ENCODE results near the gene NPR1. TPM values are rescaled to one million over a fixed set of nuclear protein-coding genes. Genes with fewer than 3 reads are reported as not detected.

The NPR1 gene
- total RNA-seq, 1 experiment from 2014 or later: 0.05 TPM

DNA sequence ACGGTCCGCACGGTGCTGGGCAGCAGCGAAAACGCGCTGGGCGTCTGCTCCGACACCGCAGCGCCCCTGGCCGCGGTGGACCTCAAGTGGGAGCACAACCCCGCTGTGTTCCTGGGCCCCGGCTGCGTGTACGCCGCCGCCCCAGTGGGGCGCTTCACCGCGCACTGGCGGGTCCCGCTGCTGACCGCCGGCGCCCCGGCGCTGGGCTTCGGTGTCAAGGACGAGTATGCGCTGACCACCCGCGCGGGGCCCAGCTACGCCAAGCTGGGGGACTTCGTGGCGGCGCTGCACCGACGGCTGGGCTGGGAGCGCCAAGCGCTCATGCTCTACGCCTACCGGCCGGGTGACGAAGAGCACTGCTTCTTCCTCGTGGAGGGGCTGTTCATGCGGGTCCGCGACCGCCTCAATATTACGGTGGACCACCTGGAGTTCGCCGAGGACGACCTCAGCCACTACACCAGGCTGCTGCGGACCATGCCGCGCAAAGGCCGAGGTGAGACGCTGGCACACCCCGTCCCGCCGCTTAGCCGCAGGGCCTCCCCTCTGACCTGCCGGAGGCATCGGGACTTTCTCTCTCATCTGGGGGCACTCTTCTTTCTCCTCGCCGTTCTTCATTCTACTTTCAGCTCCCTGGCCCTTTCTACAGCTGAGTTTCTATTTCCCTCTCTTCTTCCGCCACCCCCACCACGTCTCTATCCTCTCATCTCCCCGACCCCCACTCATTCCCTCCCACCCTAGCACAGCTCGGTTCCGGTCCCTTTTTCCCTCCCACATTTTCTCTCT lies 1.0 kb downstream of the NPR1 start:
- Histone ChIP-seq H3K27me3 (replicated peaks) (peaks cover 40% of the 10 kb centered on the region), H3K9me3 (replicated peaks) (peaks cover 4% of the 10 kb centered on the region; the same call in 1 of the 2 replicates), H3K4me3 (peak overlapping the region; percentile 25), H3K4me1 (replicated peaks) (peaks cover 18% of the 10 kb centered on the region), H3K27ac (no peak overlapping the region), H3K36me3 (no peaks in the 10 kb centered on the region)
- peak in 1 of 2 experiments; percentile 18 for DNase-seq (ENCODE audit: low read depth in 1 of 2, low spot score in 2 of 2)

DNA sequence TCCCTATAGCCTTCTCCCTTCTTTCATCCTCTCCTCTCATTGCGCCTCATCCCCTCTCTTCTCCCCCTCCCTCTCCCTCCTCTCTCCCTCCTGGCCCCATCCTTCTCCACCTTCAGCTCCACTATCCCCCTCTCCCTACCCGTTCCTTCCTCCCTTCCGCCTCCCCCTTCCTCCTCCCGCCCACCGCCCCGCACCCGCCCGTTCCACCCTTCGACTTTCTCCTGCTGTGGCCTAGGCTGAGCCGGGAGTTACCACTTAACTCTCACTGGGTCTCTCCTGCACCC lies 1.6 kb downstream of the NPR1 start:
- Histone ChIP-seq H3K4me3 (no peak overlapping the region), H3K36me3 (no peaks in the 10 kb centered on the region), H3K4me1 (replicated peaks) (peaks cover 18% of the 10 kb centered on the region), H3K27ac (no peak overlapping the region), H3K27me3 (replicated peaks) (peaks cover 40% of the 10 kb centered on the region), H3K9me3 (replicated peaks) (peaks cover 4% of the 10 kb centered on the region; the same call in 1 of the 2 replicates)
- DNase-seq (ENCODE audit: low read depth in 1 of 2, low spot score in 2 of 2): no peak

DNA sequence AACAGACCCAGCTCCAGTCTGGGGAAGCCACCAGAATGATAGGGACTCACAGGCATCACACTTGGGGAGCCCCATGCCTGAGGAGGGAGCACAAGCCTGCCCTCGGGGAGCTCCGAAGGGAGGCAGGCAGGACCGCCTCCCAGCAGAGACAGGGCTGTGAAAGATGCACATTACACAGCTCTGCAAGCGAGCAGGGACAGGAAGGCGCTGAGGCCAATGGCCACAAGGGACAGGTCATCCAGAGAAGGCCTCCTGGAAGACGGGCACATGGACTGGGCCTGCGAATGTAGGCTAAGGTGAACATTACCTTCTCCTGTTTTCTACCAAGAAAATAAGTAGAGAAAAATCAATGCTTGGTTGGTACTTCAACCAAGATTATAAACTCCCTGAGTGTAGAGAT lies 4.2 kb downstream of the NPR1 start:
- Histone ChIP-seq H3K27ac (no peak overlapping the region), H3K4me3 (no peak overlapping the region), H3K9me3 (replicated peaks) (peaks cover 4% of the 10 kb centered on the region; the same call in 1 of the 2 replicates), H3K27me3 (replicated peaks) (peaks cover 44% of the 10 kb centered on the region), H3K4me1 (replicated peaks) (peaks cover 18% of the 10 kb centered on the region), H3K36me3 (no peaks in the 10 kb centered on the region)
- DNase-seq (ENCODE audit: low read depth in 1 of 2, low spot score in 2 of 2): no peak

DNA sequence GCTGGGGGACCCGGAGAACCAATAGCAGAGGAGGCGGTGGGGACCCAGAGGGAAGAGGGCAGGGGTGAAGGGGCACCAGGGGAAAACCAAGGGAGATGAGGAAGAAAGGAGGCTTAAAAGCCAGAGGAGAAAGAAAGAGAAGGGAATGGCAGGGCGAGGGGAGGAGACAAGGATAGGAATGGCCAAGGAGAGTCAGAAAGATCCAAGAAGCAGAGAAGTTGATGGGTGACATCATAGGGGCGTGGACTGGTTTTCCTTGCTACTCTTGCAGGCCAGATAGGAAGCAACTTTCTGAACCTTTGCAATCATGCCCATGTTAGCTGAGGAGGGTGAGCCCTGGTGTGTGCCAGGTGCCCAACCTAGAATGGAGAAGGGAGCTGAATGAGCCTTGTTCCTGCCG lies 5.4 kb downstream of the NPR1 start:
- Histone ChIP-seq H3K27me3 (replicated peaks) (peaks cover 33% of the 10 kb centered on the region), H3K36me3 (no peaks in the 10 kb centered on the region), H3K4me1 (replicated peaks) (peaks cover 9% of the 10 kb centered on the region), H3K9me3 (replicated peaks) (peaks cover 4% of the 10 kb centered on the region; the same call in 1 of the 2 replicates), H3K27ac (no peak overlapping the region), H3K4me3 (no peak overlapping the region)
- DNase-seq (ENCODE audit: low read depth in 1 of 2, low spot score in 2 of 2): no peak

DNA sequence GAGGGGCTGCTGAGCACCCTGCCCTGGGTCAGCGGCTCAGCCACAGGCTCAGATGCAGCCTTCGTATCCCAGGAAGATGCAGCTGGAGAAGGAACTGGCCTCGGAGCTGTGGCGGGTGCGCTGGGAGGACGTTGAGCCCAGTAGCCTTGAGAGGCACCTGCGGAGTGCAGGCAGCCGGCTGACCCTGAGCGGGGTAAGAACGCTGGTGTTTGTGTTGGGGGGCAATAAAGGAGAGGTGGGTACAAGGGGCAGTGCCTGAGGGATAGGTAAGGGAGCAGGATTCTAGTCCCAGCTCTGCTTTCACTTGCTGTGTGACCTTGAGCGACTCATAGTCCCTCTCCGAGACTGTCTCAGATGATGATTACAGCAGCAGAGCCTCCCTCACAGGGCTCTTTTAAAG lies 6.4 kb downstream of the NPR1 start:
- peaks cover 22% of the 10 kb centered on the region for H3K27me3 ChIP-seq (replicated peaks)
- no peak for DNase-seq (ENCODE audit: low read depth in 1 of 2, low spot score in 2 of 2)
- no peaks in the 10 kb centered on the region for H3K9me3 ChIP-seq (replicated peaks)
- no peaks in the 10 kb centered on the region for H3K4me1 ChIP-seq (replicated peaks)
- no peak overlapping the region for H3K4me3 ChIP-seq
- H3K27ac ChIP-seq: no peak overlapping the region
- H3K36me3 ChIP-seq: no peaks in the 10 kb centered on the region

DNA sequence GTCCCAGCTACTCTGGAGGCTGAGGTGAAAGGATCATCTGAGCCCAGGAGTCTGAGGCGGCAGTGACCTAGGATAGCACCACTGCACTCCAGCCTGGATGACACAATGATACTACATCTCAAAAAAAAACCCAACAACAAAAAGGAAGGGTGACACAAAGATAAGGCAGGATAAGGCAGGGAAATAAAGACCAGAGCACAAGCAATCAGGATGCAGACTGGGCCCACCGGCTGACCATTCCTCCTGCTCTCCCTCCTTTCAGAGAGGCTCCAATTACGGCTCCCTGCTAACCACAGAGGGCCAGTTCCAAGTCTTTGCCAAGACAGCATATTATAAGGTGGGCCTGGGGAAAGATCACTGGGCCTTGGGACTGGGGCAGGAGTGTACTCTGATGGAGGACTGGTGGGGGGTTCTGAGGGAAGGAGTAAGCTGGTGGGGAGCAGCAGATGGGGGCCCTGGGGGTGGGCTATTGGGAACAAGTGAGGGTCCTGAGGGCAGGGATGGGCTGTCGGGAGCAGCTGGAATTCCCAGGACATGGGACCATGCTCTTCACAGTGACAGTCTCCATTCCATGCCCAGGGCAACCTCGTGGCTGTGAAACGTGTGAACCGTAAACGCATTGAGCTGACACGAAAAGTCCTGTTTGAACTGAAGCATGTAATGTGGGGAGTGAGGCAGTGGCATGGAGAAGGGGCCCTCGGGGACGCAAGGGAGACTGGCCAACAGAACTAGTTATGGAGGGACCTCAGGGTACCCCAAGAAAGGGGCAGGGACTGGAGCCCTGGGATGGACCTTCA lies 7.3 kb downstream of the NPR1 start:
- DNase-seq (ENCODE audit: low read depth in 1 of 2, low spot score in 2 of 2): no peak
- no peak overlapping the region for H3K27ac ChIP-seq
- no peak overlapping the region for H3K4me3 ChIP-seq
- no peaks in the 10 kb centered on the region for H3K36me3 ChIP-seq
- no peaks in the 10 kb centered on the region for H3K9me3 ChIP-seq (replicated peaks)
- H3K4me1 ChIP-seq (replicated peaks): no peaks in the 10 kb centered on the region
- peaks cover 16% of the 10 kb centered on the region for H3K27me3 ChIP-seq (replicated peaks)

DNA sequence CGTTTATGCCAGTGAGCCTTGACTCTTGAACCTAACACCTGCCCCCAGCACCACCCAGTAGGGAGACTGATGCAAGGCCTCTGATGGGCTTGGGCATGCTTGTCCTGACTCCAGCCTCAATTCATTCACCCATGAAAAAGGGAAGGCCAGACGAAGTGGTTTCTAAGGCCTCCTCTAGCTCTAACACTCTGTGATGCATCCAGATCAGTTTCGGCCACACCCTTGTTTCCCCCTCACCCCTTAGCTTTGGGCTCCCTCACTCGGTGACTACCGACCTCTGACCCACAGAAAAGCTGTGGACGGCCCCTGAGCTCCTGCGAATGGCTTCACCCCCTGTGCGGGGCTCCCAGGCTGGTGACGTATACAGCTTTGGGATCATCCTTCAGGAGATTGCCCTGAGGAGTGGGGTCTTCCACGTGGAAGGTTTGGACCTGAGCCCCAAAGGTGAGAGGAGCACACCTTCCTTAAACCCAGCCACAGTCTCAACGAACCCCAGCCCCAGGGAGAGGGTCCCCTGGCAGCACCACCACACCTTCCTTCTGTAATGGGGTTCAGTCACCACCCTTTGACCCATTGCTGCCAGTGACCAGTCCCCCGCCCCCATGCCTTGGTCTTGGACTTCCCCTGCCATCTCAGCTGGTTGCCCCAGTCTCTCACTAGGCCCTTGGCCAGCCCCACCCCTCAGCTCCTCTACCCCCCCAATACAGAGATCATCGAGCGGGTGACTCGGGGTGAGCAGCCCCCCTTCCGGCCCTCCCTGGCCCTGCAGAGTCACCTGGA lies 9.0 kb downstream of the NPR1 start:
- 0 out of 2 replicates have a peak, but pooled peaks cover 9% of the 10 kb centered on the region for H3K27me3 ChIP-seq (replicated peaks)
- no peaks in the 10 kb centered on the region for H3K36me3 ChIP-seq
- no peaks in the 10 kb centered on the region for H3K4me1 ChIP-seq (replicated peaks)
- no peaks in the 10 kb centered on the region for H3K9me3 ChIP-seq (replicated peaks)
- no peak for DNase-seq (ENCODE audit: low read depth in 1 of 2, low spot score in 2 of 2)
- no peak overlapping the region for H3K4me3 ChIP-seq
- no peak overlapping the region for H3K27ac ChIP-seq

DNA sequence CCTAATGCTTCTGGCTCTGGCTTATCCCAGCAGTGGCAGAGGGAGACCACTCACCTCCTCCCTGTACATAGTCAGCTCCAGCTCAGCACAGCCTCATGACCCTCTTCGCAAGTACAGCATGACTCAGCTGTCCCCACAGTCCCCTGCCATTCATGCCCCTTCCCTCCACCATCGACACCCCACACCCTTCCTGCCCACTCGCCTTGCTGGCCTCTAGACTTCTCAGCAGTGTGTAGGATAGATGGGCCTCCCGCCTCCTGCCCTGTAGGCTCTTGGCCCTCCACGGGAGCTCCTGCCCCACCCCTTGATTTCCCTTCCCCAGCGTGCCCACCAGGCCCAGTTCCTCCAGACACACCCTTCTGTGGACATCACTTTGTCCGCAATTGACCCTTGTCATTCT lies 9.8 kb downstream of the NPR1 start:
- H3K36me3 ChIP-seq: no peaks in the 10 kb centered on the region
- 0 out of 2 replicates have a peak, but pooled peaks cover 9% of the 10 kb centered on the region for H3K27me3 ChIP-seq (replicated peaks)
- no peaks in the 10 kb centered on the region for H3K4me1 ChIP-seq (replicated peaks)
- H3K9me3 ChIP-seq (replicated peaks): no peaks in the 10 kb centered on the region
- H3K27ac ChIP-seq: no peak overlapping the region
- no peak for DNase-seq (ENCODE audit: low read depth in 1 of 2, low spot score in 2 of 2)
- H3K4me3 ChIP-seq: no peak overlapping the region

DNA sequence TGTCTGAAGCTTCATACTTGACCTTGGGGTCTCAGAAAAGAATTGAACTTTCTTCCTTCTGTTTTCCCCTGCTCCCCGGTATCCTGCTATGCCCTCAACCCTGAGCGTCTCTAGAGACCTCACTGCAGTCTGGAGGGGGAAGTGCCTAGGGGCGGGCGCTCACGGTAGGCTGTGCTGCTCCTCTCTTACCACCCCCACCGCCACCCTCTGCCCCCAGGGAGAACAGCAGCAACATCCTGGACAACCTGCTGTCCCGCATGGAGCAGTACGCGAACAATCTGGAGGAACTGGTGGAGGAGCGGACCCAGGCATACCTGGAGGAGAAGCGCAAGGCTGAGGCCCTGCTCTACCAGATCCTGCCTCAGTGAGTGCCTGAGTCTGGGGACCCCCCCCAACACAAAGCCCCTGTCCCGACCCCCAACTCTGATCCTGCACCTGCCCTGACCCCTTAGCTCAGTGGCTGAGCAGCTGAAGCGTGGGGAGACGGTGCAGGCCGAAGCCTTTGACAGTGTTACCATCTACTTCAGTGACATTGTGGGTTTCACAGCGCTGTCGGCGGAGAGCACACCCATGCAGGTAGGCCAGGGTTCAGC lies 10.3 kb downstream of the NPR1 start:
- H3K36me3 ChIP-seq: no peaks in the 10 kb centered on the region
- no peaks in the 10 kb centered on the region for H3K4me1 ChIP-seq (replicated peaks)
- 0 out of 2 replicates have a peak, but pooled peaks cover 9% of the 10 kb centered on the region for H3K27me3 ChIP-seq (replicated peaks)
- H3K4me3 ChIP-seq: no peak overlapping the region
- no peak overlapping the region for H3K27ac ChIP-seq
- H3K9me3 ChIP-seq (replicated peaks): no peaks in the 10 kb centered on the region
- DNase-seq (ENCODE audit: low read depth in 1 of 2, low spot score in 2 of 2): no peak

DNA sequence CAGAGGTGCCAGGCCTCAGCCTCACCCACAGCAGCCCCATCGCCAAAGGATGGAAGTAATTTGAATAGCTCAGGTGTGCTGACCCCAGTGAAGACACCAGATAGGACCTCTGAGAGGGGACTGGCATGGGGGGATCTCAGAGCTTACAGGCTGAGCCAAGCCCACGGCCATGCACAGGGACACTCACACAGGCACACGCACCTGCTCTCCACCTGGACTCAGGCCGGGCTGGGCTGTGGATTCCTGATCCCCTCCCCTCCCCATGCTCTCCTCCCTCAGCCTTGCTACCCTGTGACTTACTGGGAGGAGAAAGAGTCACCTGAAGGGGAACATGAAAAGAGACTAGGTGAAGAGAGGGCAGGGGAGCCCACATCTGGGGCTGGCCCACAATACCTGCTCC lies 15.0 kb downstream of the NPR1 start:
- Histone ChIP-seq H3K9me3 (replicated peaks) (no peaks in the 10 kb centered on the region), H3K27ac (no peak overlapping the region), H3K4me3 (no peak overlapping the region), H3K36me3 (no peaks in the 10 kb centered on the region), H3K27me3 (replicated peaks) (0 out of 2 replicates have a peak, but pooled peaks cover 5% of the 10 kb centered on the region), H3K4me1 (replicated peaks) (no peaks in the 10 kb centered on the region)
- no peak for DNase-seq (ENCODE audit: low read depth in 1 of 2, low spot score in 2 of 2)

DNA sequence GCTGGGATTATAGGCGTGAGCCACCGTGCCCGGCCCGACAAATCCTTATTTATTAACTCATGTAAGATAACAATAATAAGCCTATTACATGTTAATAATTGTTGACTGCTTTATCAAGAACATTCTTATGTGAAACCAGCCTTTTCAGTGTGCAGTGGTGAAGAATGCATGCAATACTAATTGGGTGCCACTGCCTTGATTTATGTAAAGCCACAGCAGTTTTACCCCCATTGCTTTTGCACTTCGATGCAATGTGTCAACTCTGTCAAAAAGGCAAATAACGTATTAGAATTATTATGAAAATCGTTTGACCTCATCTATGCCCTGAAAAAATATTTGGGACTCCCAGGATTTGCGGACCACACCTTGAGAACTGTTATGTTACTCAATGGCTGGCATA lies 18.3 kb downstream of the NPR1 start:
- Histone ChIP-seq H3K4me3 (no peak overlapping the region), H3K4me1 (replicated peaks) (no peaks in the 10 kb centered on the region), H3K36me3 (no peaks in the 10 kb centered on the region), H3K27ac (no peak overlapping the region), H3K9me3 (replicated peaks) (no peaks in the 10 kb centered on the region), H3K27me3 (replicated peaks) (no peaks in the 10 kb centered on the region)
- DNase-seq (ENCODE audit: low read depth in 1 of 2, low spot score in 2 of 2): no peak

DNA sequence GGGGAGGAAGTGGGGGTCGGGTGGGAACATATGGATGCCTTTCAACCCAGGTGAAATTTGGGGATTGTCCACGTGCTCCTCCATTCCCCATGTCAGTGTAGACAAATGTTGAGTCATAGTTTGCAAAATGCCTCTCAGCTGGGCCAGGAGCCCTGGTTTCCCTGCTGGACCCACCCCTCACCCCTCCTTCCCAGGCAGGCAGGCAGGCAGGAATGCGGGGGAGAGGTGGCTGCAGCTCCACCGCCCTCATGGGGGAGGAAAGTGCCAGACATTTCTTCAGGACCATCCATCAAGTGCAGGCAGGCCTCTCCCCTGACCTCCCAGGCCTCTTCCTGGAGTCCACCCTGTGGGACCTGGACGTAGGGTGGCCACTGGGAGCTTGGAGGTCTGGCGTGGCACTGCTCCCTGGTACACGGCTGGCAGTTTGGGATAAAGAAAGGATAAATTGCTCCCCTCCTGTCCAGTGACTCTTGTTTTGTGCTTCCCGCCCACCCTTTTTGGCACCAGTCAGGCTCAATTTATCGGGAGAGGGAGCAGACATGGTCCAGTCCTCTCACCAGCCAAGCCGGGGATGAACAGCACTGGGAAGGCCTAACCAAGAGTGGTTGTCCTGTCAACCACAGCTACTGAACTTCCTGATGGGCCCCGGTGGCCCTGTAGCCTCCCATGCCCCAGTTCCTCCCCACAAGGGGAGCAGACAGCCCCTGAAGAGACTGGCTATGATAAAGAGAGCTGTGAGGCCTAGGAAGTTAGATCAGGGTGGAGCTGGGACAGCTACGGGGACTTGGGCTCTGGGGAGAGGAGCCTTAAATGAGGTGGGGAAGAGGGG lies 18.9 kb downstream of the NPR1 start:
- DNase-seq (ENCODE audit: low read depth in 1 of 2, low spot score in 2 of 2): no peak
- H3K9me3 ChIP-seq (replicated peaks): no peaks in the 10 kb centered on the region
- no peaks in the 10 kb centered on the region for H3K36me3 ChIP-seq
- no peak overlapping the region for H3K27ac ChIP-seq
- no peaks in the 10 kb centered on the region for H3K4me1 ChIP-seq (replicated peaks)
- H3K4me3 ChIP-seq: no peak overlapping the region
- no peaks in the 10 kb centered on the region for H3K27me3 ChIP-seq (replicated peaks)

All from SJSA1 (cell line).